Activated effector memory CD4-positive, alpha-beta T cell treated with Interleukin-2 at 50 U/mL for 16 hours (primary cell): ENCODE measurements around the gene ZIC2.

Source experiments
- DNase-seq: peaks from one replicate; pipeline ENCODE4 v3.0.0-alpha.2; 2020

The ZIC2 gene

GRCh38 chr13:99988529-99989275 lies 7.1 kb downstream of the ZIC2 start:
- no peak for DNase-seq

GRCh38 chr13:99989276-99990125 lies 7.9 kb downstream of the ZIC2 start:
- no peak for DNase-seq

DNA sequence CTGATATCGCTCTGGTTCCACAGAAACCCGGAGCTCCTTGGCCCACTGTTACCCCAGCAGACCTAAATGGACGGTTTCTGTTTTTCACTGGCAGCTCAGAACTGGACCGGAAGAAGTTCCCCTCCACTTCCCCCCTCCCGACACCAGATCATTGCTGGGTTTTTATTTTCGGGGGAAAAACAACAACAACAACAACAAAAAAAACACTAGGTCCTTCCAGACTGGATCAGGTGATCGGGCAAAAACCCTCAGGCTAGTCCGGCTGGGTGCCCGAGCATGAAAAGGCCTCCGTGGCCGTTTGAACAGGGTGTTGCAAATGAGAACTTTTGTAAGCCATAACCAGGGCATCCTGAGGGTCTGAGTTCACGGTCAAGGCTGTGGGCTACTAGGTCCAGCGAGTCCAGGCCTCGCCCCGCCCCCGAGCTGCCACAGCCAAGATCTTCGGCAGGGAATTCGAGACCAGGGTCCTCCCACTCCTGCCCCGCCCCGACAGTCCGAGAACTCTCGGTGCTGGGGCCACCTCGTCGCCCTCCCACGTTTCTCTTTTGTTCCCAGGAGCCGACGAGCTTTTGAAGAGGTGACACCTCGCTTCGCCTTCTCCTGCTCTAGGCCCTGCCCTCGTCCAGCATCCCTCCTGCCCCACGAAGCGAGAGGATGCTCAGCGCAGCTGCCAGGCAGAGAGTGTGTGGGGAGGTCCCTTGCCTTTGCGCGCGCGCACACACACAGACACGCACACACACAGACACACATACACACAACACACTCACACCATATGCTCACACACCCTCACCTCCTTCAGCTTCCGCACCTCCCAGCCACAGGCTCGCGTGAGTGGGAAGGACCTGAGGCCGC lies 8.8 kb downstream of the ZIC2 start:
- DNase-seq = no peak

GRCh38 chr13:99991013-99991827 lies 9.6 kb downstream of the ZIC2 start:
- DNase-seq = no peak

GRCh38 chr13:99991828-99992775 lies 10.5 kb downstream of the ZIC2 start:
- DNase-seq = no peak

DNA sequence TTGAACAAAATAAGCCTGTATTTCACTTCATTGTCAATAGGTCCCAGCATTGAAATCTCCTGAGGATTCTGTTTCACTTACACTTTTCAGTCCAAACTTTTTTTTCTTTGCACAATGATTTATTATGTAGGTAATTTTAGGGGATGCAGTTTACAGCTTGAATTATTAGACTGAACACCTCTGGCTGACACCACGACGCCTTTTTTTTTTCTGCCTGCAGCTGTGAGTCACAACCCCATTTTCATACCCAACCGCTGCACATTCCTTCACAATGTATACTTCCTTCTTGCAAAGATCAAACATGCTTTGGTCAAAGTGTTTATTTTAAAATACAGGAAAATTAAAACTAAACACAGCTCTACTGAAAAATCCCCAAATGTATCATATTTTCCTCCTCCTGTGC lies 11.4 kb downstream of the ZIC2 start:
- DNase-seq = no peak

- DNase-seq = no peak
Measured at GRCh38 chr13:99993660-99994637, 12.4 kb downstream of the ZIC2 start.

GRCh38 chr13:99994638-99995020 lies 13.0 kb downstream of the ZIC2 start:
- DNase-seq = no peak

DNA sequence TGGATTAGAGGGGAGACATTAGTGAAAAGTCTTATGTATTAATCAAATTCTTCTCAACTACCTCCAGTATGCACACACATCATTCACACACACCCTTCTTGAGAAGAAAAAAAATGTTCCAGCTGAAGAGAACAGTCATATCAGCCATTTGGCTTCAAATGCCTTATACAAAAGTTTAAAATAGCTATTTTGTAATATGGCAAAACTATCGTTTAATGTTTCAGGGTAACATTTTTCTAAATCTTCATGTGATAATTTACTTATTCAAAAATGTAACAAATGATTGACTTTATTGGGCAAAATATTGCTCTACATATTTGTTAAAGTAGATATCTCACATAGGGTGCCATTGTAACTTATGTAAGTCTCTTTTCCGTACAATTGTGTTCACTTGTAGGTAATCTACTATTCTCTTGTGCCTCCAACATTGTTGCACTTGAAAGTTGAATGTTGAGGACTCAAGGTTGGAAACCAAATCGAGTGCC lies 13.6 kb downstream of the ZIC2 start:
- no peak for DNase-seq

DNA sequence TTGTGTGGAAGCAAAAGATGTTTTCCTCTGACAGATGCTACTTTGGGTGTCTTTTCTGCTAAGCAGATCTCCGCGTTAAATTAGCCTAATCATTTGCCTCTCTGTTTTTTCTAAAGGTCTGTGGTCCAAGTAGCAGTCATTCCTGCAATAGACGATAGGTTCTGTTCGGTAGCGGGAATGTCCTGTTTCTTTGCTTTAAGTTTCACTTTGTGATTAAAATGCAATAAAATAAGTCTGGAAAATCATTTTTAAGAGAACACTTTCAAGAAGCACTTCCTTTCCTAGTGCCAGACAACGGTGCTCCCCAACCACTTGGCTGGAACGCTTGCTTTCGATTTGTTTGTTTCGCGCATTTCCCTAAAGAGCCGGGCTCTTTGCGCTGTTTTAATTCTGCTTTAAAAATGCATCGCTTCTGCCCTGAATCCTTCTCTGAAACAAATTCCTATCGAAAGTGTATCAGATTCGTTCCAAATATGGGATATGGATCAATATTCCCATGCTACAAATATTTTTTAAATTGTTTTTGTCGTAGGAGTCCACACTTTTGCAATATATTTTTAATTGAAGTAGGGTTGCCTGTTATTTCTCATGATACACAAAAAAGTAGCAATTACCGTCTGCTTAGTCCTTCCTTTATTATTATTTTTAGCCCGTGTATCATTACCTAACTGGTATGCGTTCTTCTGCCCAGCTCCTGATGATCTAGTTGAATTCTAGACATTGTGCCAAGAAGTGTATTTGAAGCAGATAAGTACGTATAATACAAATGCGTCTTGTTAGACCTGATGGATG lies 14.2 kb downstream of the ZIC2 start:
- no peak for DNase-seq

DNA sequence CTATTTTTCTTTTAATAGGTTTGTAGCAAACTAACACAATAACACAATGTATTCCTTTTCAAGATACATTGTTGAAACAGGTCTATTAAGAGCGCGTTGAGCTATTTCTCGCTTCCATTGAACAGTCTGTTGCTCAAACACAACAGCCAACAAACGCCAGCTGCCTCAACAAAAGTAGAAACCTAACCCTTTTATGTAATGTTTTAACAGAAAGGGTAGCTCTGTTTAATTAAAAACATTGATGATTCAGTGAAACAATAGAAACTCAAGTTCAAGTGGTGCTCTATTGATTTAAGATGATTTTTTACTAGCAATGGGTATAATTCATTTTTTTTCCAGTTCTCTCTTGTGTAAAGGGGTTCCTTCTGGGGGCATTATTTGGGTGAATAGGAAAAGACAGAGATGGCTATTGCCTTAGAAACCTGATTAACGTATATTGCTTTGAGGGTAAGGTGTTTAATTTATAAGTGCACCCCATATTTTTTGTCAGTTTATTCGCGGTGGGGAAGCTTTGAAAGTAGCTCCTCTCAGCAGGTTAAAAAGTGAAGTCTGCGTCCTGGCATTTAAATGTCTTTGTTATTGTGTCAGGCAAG lies 14.9 kb downstream of the ZIC2 start:
- DNase-seq = no peak

- no peak for DNase-seq
Measured at GRCh38 chr13:99997702-99998214, 16.2 kb downstream of the ZIC2 start.

GRCh38 chr13:99998261-99998660 lies 16.7 kb downstream of the ZIC2 start:
- no peak for DNase-seq

DNA sequence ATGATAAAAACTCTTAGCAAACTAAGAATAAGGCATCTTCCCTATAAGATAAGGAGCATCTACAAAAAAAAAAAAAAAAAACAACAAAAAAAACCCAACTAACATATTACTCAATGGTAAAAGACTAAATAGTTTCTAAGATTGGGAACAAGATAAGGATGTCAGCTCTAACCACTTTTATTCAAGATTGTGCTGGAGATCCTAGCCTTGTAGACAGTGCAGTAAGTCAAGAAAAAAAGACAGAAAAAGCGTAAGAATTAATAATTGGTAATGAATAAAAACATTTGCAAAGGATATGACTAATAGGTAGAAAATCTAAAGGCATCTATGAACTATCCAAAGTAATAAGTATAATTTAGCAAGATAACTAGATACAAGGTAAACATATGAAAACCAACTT lies 33.0 kb downstream of the ZIC2 start:
- DNase-seq = no peak

- no peak for DNase-seq
Measured at GRCh38 chr13:100019780-100020356, 38.3 kb downstream of the ZIC2 start.

- no peak for DNase-seq
Measured at GRCh38 chr13:100022798-100023197, 41.2 kb downstream of the ZIC2 start.

DNA sequence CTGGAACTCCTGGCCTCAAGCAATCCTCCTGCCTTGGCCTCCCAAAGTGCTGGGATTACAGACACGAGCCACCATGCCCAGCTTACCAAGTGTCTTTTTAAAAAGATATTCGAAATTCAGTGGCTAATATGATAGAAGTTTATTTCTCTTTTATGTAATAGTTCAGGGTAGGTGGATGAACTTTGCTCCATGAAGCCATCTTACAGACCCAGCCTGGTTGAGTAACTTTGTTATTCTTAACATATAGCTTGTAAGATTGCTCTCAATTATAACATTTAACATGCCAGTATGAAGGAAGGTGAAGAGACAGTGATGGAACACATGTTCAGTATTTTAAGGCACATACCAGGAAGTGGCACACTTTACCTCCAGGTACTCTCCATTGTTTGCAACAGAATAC lies 42.4 kb downstream of the ZIC2 start:
- no peak for DNase-seq

GRCh38 chr13:100029933-100030332 lies 48.3 kb downstream of the ZIC2 start:
- no peak for DNase-seq
